Progenitor cell of endocrine pancreas (in vitro differentiated cells): ENCODE data around the gene WDR88. TPM values are rescaled to one million over a fixed set of nuclear protein-coding genes. Genes with fewer than 3 reads are reported as not detected.

ENCODE experiments used
- DNase-seq: peaks from one replicate; pipeline ENCODE4 v3.0.0; 2021; ENCODE audit warnings: low spot score; ENCODE audit not compliant: unreplicated experiment
- H3K27ac Mint-ChIP-seq: 2 replicates; pipeline ENCODE4 v1.8.0; 2021; ENCODE audit warnings: mild to moderate bottlenecking, moderate library complexity, mixed read lengths
- H3K27me3 Mint-ChIP-seq: 2 replicates; pipeline ENCODE4 v1.8.0; 2021; ENCODE audit warnings: mixed read lengths
- H3K36me3 Mint-ChIP-seq: 2 replicates; pipeline ENCODE4 v1.8.0; 2022; ENCODE audit warnings: mixed read lengths; ENCODE audit not compliant: insufficient read depth
- H3K4me1 Mint-ChIP-seq: 2 replicates; pipeline ENCODE4 v1.8.0; 2021; ENCODE audit warnings: low read depth, mixed read lengths
- H3K4me3 Mint-ChIP-seq: 2 replicates; pipeline ENCODE4 v1.8.0; 2021; ENCODE audit warnings: low read depth, mild to moderate bottlenecking, moderate library complexity, mixed read lengths
- H3K9me3 Mint-ChIP-seq: 2 replicates; pipeline ENCODE4 v1.8.0; 2021; ENCODE audit warnings: low read depth, mixed read lengths
- CTCF ChIP-seq: fragments of 200-600 bp; sonication (generic); IDR thresholded peaks from one replicate; pipeline ENCODE4 v1.5.0; 2021; ENCODE audit warnings: antibody characterized with exemption, mild to moderate bottlenecking; ENCODE audit not compliant: unreplicated experiment
- total RNA-seq: library from RNA; stranded (reverse); gene quantifications from 2 replicates; pipeline ENCODE4 v1.2.1, GENCODE V29; 2021

Gene WDR88
- total RNA-seq, 1 donor from 2014 or later = not detected

GRCh38 chr19:33174186-33174585 is 42.3 kb downstream of the WDR88 start:
- H3K27me3 Mint-ChIP-seq = no peaks in the 10 kb centered on the region
- H3K36me3 Mint-ChIP-seq = peaks cover 3% of the 10 kb centered on the region
- DNase-seq = no peak
- no peak overlapping the region for H3K4me3 Mint-ChIP-seq
- H3K27ac Mint-ChIP-seq = no peak overlapping the region
- no peaks in the 10 kb centered on the region for H3K9me3 Mint-ChIP-seq
- no peak for TF ChIP-seq CTCF
- peaks cover 17% of the 10 kb centered on the region for H3K4me1 Mint-ChIP-seq

- no peaks in the 10 kb centered on the region for H3K9me3 Mint-ChIP-seq
- no peak for TF ChIP-seq CTCF
- H3K4me1 Mint-ChIP-seq = peaks cover 17% of the 10 kb centered on the region
- H3K4me3 Mint-ChIP-seq = peak overlapping the region; percentile 92
- no peak for DNase-seq
- peaks cover 5% of the 10 kb centered on the region for H3K27me3 Mint-ChIP-seq
- peaks cover 3% of the 10 kb centered on the region for H3K36me3 Mint-ChIP-seq
- peak overlapping the region; percentile 37 for H3K27ac Mint-ChIP-seq
These were observed 43.4 kb downstream of the WDR88 start for GRCh38 chr19:33175156-33175782.

- H3K27me3 Mint-ChIP-seq = peaks cover 5% of the 10 kb centered on the region
- peak; percentile 23 for DNase-seq
- peaks cover 3% of the 10 kb centered on the region for H3K36me3 Mint-ChIP-seq
- H3K9me3 Mint-ChIP-seq = no peaks in the 10 kb centered on the region
- peak overlapping the region; percentile 93 for H3K27ac Mint-ChIP-seq
- no peak for TF ChIP-seq CTCF
- peaks cover 17% of the 10 kb centered on the region for H3K4me1 Mint-ChIP-seq
- peak overlapping the region; percentile 92 for H3K4me3 Mint-ChIP-seq
These were observed 44.2 kb downstream of the WDR88 start for GRCh38 chr19:33175886-33176669.

- peak; percentile 99 for DNase-seq
- peak; percentile 38 for TF ChIP-seq CTCF
- Mint-ChIP-seq H3K27me3 (peaks cover 5% of the 10 kb centered on the region), H3K4me3 (peak overlapping the region; percentile 92), H3K36me3 (peaks cover 3% of the 10 kb centered on the region), H3K27ac (peak overlapping the region; percentile 100), H3K9me3 (no peaks in the 10 kb centered on the region), H3K4me1 (peaks cover 17% of the 10 kb centered on the region)
These were observed 44.9 kb downstream of the WDR88 start for GRCh38 chr19:33176670-33177416.

GRCh38 chr19:33177417-33177979 is 45.6 kb downstream of the WDR88 start:
- Mint-ChIP-seq H3K4me1 (peaks cover 15% of the 10 kb centered on the region), H3K4me3 (peak overlapping the region; percentile 92), H3K27me3 (peaks cover 5% of the 10 kb centered on the region), H3K36me3 (peaks cover 2% of the 10 kb centered on the region), H3K27ac (peak overlapping the region; percentile 100), H3K9me3 (no peaks in the 10 kb centered on the region)
- TF ChIP-seq CTCF = peak; percentile 56
- peak; percentile 60 for DNase-seq
